Stimulated activated CD4-positive, alpha-beta T cell treated with anti-CD3 and anti-CD28 coated beads, Interleukin-2, amount 100 ng/mL, for 24 hours (primary cell): Measurements from ENCODE around the gene KDM2B.
"Not testable (repeated sequence)": the region's sequence is repeated elsewhere in the genome, so short reads cannot be mapped to it uniquely, and the experiment has no call there.

ENCODE experiments used
- DNase-seq, 2 donors: peaks; one replicate each; pipeline ENCODE4 v3.0.0-alpha.2; 2020

KDM2B gene

DNA sequence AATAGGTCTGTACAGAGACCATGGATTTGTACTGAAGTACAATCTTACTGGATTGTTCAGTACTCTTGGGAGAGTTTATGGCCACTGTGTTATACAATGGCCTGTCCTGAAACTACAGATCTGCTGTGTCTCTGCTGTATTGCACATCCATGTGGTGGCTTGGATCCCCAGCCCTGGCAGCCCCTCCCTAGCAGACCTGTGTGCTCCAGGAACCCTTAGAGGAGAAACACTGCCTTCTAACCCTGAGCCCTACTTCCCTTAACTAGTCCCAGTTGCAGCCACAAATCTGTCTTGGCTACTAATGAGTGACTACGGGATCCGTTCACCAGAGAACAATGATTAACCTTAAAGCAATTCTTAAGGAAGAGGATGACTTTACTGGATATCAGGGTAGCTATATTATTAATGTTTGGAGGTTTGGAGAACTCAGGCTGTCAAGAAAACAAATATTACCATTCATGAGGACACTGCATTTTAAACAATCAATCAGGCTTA, 153.2 kb downstream of the KDM2B start:
- DNase-seq, result no peak

DNA sequence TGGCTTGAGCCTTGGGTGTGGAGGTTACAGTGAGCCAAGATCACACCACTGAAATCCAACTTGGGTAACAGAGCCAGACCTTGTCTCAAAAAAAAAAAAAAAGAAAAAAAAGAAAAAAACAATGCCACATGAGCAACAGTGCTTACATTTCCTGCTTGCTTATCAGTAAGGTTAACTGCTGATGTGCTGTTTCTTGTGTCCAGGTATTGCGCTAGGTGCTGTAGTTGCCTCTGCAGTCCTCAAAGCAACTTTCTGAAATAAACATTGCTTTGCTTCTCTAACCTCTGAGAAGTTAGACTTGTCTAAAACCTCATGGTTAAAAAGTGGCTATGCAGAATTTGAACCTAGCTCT, 156.2 kb downstream of the KDM2B start:
- DNase-seq, result no peak

DNA sequence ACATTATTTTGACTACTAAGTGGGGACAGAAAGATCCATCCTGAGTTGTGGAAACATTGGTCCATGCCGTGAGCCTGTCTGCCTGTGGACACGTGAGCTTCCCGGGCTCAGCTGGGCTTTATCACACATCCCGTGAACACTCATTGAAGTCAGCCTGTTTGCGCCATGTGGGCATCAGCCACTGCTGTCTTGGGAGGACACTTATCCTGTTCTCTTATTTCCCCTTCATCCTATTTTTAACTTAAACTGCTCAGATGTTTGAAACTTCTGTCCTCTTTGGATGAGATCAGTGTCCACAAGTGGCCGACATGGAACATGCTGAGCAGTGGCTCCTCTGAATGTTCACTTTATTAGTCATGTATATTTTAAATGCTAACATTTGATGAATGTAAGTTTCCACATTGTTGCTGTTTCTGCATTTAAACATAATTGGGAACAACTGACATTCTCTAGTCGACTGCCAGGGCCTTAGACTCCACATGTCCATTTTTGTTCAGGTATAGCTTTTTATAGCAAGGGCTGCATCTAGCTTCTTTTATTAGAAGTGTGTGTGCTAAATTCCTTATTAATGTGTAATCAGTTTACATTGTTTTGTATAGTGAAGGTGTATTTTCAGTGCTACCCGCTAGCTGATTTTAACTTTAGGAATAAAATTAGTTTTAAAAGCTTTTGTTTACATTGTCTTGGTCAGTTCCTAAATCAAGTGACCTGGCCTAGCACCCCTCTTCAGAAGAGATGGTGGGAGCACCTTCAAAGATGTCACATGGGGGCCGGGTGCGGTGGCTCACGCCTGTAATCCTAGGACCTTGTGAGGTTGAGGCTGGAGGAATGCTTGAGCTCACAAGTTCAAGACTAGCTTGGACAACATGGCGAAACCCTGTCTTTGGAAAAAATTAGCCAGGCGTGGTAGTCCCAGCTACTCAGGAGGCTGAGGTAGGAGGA, 156.9 kb downstream of the KDM2B start:
- DNase-seq, result no peak

DNA sequence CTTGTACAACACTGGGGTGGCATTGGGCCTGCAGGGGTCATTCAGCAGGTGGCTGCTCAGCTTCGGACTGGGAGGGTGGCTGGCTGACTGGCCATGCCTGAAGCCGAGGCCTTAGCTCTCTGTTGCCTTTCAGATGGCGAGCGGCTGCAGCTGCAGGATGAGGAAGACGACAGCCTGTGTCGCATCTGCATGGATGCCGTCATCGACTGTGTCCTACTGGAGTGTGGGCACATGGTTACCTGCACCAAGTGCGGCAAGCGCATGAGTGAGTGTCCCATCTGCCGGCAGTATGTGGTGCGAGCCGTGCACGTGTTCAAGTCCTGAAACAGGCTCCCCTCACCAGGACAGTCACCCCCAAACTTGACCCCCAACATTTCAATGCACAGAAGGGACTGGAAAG, 157.6 kb downstream of the KDM2B start:
- no peak for DNase-seq

DNA sequence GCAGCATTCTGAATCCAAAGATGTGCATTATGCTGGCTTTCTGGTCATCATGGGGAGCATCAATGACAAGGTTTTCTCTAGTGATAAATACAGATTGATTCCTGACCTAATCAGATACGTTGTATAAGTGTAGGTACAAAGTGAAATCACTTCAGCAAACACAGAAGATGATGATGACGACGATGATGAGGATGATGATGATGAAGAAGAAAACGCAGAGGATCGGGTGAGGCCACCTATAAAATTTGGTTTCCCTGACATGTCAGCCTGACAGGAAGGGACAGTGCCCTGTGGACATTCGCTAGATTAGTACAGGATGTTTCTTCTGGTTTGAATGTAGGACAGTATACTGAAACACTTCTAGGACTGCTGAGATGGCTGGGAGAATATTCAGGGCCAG, 160.7 kb downstream of the KDM2B start:
- DNase-seq, result no peak

DNA sequence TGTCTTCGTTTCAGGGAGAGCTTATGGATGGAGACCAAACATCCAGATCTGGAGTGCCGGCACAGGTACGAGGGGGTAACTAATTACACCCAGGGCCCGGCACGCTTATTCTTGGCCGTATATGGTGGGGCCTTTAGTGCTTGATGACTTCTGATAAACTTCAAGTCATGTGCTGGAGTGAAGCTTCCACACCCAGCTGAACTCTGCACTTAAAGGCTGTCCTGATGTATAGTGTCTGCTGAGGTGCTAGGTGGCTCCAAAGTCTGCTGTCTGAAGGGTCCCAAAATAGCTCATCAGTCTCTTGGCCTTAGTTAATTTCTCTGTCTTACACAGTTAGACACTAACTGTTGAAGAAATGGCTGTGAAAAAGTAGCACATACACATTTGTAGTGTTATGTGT, 163.0 kb downstream of the KDM2B start:
- DNase-seq, result no peak

DNA sequence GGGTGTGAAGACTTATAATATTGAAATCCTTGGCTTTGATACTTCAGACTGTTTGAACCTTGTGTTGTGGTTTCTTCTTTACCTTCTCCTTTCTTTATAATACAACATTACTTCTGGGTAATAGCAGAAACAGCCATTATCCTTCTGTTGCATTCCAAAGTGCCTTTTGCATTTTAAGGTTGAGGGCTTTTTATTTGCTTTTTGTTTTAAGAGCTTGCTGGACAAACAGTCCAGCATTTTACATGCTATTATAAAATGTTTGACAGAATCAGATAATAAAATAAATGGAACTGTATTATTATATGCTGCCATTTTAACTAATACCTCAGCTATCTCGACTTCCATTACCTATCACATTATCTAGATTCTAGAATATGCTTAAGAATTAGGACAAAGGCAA, 166.9 kb downstream of the KDM2B start:
- DNase-seq, result no peak

DNA sequence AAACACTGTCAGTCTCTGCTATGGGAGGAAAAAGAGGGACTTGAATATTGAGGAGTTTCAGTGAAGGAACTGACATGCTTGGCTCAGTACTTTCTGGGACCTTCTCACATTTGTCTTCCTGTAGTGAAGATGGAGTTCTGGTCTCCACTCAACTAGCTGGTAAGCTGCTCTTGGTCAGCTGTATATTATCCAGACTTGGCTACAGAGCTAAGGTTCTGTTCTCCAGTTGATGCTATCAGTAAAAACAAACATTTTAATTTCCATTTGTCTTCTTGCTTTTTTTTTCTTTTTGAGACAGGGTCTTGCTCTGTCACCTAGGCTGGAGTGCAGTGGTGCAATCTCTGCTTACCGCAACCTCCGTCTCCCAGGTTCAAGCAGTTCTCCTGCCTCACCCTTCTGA, 175.6 kb downstream of the KDM2B start:
- DNase-seq, result no peak

DNA sequence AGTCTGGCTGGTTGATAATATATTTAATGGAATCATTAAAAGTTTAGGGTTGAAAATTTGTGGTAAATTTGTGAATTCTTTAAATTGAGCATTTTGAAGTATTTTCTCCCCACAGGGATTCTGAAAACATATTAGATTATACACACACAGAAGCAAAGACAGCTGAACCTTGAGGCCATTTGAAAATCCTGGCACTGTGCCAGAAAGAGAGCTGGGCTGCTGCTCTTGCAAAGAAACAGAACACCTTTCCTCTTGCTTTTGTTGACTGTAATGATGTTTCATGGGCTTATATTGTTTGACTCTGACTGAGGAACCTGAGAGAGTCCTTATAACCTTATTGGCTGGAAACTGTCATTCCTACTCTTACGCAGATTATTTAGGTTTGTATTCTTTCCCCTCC, 176.1 kb downstream of the KDM2B start:
- no peak for DNase-seq

DNA sequence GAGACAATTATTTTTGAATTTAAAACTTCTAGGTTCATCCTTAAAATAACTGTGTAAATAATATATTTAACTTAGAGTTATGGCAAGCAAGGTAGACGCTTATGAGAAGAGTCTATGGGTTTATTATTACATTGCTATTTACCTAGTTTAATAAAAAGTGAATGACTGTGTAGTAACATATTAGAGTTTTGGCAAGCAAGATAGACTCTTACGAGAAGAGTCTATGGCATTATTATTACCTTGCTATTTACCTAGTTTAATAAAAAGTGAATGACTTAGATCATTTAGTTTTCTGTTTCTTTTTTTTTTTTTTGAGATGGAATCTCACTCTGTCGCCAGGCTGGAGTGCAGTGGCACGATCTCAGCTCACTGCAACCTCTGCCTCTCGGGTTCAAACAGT, 177.1 kb downstream of the KDM2B start:
- DNase-seq, result no peak

DNA sequence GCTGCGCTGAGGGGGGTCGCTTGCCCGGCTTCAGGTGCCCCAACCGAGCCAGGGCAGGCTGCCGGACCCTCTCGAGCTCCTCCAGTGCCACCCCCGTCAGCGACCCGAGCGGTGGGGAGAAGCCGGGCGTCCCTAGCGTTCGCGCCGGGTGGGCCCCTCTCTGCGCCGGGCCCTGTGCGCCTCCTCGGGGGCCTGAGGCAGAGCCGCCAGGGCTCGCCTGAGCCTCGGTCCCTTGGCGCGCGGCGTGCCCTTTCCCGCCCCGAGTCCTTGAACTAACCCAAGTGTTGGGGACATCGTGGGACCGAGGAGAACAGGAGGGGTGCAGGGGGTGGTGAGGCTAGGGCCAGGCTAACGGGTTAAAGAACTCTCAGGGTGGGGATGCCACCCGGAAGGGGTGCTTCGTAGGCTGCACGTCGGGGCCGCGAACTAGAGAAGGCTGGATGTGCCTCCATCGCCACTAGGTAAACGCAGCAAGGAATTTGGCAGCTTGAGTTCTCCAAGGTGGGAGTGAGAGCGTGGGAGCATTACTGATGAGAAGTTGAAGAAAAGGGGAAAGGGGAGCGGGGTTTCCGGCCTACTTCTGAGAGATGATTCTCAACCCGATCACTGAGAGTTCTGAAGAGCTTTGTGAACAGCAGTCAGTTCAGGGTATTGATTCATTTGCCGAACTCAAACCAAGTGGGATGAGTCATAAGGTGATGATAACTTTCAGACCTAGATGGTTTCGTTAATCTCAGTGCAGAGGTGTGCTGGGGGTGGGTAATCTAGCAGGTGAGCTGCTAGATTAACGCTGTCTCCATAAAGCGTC, 180.3 kb downstream of the KDM2B start:
- DNase-seq, result peak; percentile 58 to 69

DNA sequence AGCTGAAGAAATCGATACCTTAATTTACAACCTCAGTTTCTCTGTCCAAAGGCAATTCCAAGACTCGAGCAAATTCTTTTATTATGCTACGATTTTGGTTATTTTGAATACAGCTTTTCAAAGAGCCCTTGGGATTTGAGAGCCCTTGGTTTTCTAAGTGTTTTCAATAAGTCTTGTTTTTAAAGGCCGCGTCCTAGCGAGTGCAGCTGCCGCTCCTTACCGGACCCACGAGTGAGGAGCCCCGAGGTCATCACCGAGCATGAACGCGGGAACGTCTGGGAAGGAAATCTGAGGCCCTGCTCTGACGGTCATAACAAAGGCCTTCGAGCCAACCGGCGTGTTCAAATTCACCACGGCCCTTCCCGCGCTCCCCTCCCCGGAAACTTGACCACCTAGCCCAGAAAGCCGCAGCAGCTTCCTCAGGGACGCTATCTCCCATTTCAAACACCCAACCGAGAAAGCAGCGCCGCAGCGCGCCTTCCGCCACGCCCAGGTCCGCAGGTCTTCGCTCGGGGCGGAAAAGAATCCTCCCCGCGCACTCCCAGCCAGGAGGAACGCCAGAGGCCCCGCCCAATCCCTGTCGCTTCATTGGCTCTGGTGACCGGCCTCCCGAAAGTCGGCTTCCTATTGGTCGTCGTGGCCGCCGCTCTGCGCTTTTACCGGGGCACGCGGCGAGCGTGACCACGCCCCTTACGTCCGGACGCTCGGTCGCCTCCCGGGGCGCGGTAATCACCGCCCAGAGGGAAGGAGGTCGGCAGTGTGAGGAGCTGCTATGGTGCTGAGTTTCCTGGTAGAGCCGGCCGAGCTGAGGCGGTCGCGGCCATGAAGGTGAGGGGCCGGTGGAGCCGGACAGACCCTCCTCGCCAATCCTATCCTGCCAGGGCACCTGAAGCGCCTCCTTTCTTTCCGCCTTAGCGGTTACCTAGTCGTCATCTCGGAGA, 181.2 kb downstream of the KDM2B start, which contains the start of gene RNF34:
TSS of gene RNF34 (plus strand) at position 728 of the 941 bp plus-strand sequence. CDS start at position 823, 95 bp downstream.
- peak; percentile 98 to 99 for DNase-seq

DNA sequence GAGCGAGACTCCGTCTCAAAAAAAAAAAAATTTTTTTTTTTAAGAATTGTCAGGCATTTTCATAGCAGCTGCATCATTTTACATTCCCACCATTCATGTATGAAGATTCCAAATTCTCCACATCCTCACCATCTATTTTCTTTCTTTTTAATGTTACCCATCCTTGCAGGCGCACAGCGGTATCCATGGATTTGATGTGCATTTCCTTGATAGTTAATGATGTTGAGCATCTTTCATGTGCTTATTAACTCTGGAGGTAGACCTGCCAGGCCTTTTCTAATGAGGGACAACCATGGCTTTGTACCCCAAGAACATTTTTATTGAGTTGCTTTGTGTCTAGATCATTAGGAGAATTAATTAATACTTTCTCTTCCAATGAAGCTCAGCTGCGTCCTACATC, 182.5 kb downstream of the KDM2B start:
- DNase-seq, result no peak

DNA sequence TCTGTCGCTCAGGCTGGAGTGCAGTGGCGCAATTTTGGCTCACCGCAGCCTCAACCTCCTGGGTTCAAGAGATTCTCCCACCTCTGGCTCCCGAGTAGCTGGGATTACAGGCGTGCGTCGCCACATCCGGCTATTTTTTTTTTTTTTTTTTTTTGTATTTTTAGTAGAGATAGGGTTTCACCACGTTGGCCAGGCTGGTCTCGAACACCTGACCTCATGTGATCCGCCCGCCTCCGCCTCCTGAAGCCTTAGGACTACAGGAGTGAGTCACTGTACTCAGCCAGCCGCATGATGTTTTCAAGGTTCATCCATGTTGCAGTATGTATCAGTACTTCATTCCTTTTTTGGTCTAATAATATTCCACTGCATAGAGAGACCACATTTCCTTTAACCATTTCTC, 183.3 kb downstream of the KDM2B start:
- DNase-seq, result no peak

DNA sequence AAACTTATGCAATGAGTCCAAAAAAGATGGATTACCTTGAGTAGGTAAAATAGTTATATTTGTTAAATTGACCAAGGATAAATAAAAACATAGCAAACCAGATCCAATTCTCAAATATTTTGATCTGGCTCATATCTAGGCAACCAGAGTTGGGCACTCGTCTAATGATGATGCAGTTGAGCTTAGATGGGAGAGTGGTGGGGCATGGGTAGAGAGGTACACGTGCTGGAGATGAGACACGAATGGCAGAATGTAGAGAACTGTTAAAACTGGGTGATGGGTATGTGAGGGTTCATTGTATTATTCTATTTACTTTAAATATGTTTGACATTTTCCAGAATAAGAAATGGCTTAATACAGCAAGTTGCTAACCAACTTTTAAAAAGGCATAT, 188.5 kb downstream of the KDM2B start:
- DNase-seq, result no peak

DNA sequence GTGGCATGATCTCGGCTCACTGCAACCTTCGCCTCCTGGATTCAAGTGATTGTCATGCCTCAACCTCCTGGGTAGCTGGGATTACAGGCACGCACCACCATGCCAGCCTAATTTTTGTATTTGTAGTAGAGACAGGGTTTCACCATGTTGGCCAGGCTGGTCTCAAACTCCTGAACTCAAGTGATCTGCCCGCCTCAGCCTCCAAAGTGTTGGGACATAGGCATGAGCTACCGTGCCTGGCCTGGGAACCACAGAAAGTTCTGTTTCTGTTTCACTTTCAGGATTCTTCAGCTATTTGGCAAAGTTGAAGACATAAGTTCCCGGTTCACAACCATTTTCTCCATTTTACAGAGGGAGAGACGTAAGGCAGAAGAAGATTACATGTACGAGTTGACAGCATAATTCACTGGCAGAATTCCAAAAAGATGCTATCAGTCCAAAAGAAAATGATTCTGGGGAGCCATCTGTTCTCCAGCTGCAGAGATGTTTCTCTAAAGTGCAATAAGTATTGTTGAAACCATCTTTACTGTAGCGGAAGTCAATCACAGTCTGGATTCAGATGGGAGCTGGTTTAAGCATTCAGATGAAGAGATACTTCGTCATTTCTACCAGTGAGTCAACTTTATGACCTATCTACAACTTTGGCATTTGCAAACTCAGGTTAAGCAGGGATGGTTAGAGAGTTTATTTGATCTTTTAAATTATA, 189.1 kb downstream of the KDM2B start:
- peak; percentile 35 to 43 for DNase-seq

DNA sequence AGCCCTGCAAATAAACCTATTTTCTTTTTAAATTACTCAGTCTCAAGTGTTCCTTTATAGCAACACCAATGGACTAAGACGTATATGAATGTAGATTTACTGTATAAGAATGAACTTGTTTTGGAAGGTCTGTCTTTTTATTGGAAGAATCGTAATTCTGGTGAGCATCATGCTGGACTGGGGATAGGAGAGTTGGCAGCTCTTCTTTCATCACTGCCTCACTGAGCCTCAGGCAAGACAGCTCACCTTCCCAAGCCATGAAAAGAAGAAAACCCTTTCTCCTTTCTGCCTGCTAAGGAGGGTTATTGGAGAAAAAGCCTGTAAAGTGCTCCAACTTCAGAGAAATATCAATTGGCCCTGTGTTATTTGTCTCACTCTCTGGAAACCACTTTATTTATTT, 190.0 kb downstream of the KDM2B start:
- no peak for DNase-seq

DNA sequence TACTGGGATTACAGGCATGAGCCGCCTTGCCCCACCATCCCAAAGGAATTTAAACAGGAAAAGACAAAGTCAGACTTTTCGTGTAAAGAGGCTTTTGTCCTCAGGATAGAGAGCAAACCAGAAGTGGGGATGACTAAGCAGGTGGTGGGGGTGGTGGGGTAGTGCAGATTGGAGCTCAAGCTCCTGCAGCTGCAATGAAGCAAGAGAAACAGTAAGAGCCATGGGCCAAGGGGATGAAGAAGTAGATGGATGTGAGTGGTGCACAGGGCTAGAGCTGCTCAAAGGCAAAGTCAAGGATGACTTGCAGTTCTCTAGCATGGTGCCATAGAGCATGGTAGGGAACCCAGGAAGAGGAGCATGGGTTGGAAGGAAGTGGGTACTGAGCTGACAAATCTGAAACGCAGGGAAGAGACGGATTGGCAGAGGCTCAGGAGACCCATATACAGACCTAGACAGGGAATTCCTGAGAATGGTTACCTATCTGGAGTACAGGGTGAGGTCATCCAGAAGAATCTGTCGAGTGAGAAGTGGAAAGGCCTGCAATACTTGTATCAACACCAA, 192.3 kb downstream of the KDM2B start:
- DNase-seq, result no peak

DNA sequence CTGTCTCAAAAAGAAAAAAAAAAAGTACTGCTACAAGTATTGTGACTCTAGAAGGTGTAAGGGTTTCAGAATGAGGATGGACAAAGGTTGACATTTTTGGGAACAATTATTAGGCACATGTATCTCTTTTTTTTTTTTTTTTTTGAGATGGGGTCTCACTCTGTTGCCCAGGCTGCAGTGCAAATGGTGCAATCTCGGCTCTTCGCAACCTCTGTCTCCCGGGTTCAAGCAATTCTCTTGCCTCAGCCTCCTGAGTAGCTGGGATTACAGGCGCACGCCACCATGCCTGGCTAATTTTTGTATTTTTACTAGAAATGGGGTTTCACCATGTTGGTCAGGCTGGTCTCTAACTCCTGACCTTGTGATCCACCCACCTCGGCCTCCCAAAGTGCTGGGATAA, 195.9 kb downstream of the KDM2B start:
- not testable (repeated sequence) for DNase-seq

DNA sequence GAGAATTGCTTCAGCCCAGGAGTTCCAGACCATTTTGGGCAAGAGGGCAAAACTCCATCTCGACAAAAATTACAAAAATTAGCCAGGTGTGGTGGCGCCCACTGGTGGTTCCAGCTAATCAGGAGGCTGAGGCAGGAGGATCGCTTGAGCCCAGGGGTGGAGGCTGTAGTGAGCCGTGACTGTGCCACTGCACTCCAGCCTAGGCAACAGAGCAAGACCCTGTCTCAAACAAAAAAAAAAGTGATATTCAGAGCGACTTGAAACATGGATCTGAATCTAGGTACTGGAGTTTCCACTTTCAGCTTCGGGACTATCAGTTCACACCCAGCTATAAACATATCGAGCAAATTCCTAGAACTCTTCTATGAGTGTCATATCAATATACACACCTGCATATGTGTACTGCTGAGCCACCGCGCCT, 197.2 kb downstream of the KDM2B start:
- DNase-seq, result no peak

DNA sequence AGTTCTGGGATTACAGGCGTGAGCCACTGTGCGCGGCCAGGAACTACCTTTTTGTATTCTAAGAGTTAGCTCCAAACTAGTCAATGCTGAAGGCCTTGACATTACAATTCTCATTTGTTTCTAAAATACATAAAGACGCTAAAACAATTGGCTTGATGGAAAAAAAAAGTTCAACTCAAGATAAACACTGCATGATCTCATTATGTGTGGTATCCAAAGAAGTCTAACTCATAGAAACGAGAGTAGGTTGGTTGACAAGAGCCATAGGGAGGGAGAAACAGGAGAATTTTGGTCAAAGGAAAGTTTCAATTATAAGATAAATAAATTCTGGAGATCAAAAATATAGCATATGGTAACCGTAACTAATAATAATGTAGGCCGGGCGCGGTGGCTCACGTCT, 200.9 kb downstream of the KDM2B start:
- no peak for DNase-seq
